Hepatocyte (in vitro differentiated cells): ENCODE data around the gene PRSS16.
"Not testable (repeated sequence)": the region's sequence is repeated elsewhere in the genome, so short reads cannot be mapped to it uniquely, and the experiment has no call there.

Experiments used
- CTCF ChIP-seq: fragments of 200-600 bp; sonication (generic); IDR thresholded peaks from 2 replicates; pipeline ENCODE4 v1.5.1; 2016; ENCODE audit warnings: antibody characterized with exemption, mild to moderate bottlenecking; ENCODE audit not compliant: poor library complexity
- EZH2 ChIP-seq: fragments of 200-600 bp; sonication (generic); IDR thresholded peaks from 2 replicates; pipeline ENCODE4 v1.6.1; 2016; ENCODE audit warnings: antibody characterized with exemption, mild to moderate bottlenecking, borderline replicate concordance

GRCh38 chr6:27222971-27223370 lies 24.5 kb upstream of the PRSS16 start:
- not testable (repeated sequence) for TF ChIP-seq CTCF, EZH2
